GM12878 (cell line): ENCODE results near the gene HIVEP3. TPM values are rescaled to one million over a fixed set of nuclear protein-coding genes. Genes with fewer than 3 reads are reported as not detected.
A peak's percentile ranks its signal among the peaks of the same experiment; 100 is the strongest.

Experiments used
- ATAC-seq: fragments of 200-7000 bp; cut with Tn5 transposase; 3 replicates; pipeline ENCODE4 v1.9.1; 2020; ENCODE audit warnings: mild to moderate bottlenecking, moderate library complexity
- BruUV-seq: library from RNA; stranded (reverse); fragments of 400-500 nt; replicated peaks from 2 replicates; lab custom pipeline; 2021; lab: Mats Ljungman, UMichigan
- CTCF ChIA-PET: fragments of 300-600 bp; sonication (Branson Sonifier 250); formaldehyde crosslinking; extraction: SDS; loops from one replicate; lab custom pipeline; 2021; ENCODE audit warnings: inconsistent platforms; lab: Yijun Ruan, JAX
- POLR2A ChIA-PET: fragments of 350-600 bp; formaldehyde crosslinking; extraction: SDS; loops from one replicate; lab custom pipeline; 2021; ENCODE audit warnings: inconsistent platforms; lab: Charles Lee
- RAD21 ChIA-PET: fragments of 300-600 bp; sonication (Branson Sonifier 250); formaldehyde crosslinking; loops from one replicate; lab custom pipeline; 2023; ENCODE audit warnings: antibody characterized with exemption; ENCODE audit not compliant: unreplicated experiment; lab: Charles Lee
- SMC1A ChIA-PET: fragments of 300-600 bp; sonication (Branson Sonifier 250); formaldehyde crosslinking; loops from one replicate; lab custom pipeline; 2023; ENCODE audit not compliant: unreplicated experiment, uncharacterized antibody; lab: Charles Lee
- DNase-seq: peaks from one replicate; pipeline ENCODE4 v3.0.0-alpha.2; 2011; ENCODE audit warnings: low read depth, low spot score
- FAIRE-seq: peaks from 3 replicates; lab custom pipeline; 2011; peaks lifted over from hg19 to GRCh38; lab: Jason Lieb, UNC
- H2AFZ ChIP-seq: 2 replicates; pipeline ENCODE4 v1.6.0; 2011; ENCODE audit warnings: low read depth, low read length, control low read depth; ENCODE audit not compliant: control insufficient read depth
- H3K27ac ChIP-seq: 2 replicates; pipeline ENCODE4 v1.5.1; 2011; ENCODE audit warnings: control low read depth; ENCODE audit not compliant: control insufficient read depth, insufficient read depth
- H3K27me3 ChIP-seq, 2 experiments: replicated peaks in 1 of 2; 2 replicates each; pipeline versions ENCODE4 v1.6.0 to v1.6.1; 2011; ENCODE audit warnings: low read length in 1 of 2; ENCODE audit not compliant: control insufficient read depth in 2 of 2, insufficient read depth in 2 of 2
- H3K36me3 ChIP-seq, 2 experiments: 2 replicates each; pipeline ENCODE4 v1.5.1; 2011; ENCODE audit warnings: low read length in 1 of 2; ENCODE audit not compliant: control insufficient read depth in 2 of 2, insufficient read depth in 2 of 2
- H3K4me1 ChIP-seq: 2 replicates; pipeline ENCODE4 v1.6.1; 2011; ENCODE audit warnings: mild to moderate bottlenecking, low read length, moderate library complexity, mixed read lengths; ENCODE audit not compliant: control insufficient read depth, insufficient read depth
- H3K4me2 ChIP-seq: 2 replicates; pipeline ENCODE4 v1.6.0; 2011; ENCODE audit warnings: control low read depth; ENCODE audit not compliant: control insufficient read depth, insufficient read depth
- H3K4me3 ChIP-seq: fragments of 200-600 bp; sonication (generic); 2 replicates; pipeline ENCODE4 v1.5.1; 2016
- H3K79me2 ChIP-seq: 2 replicates; pipeline ENCODE4 v1.6.0; 2011; ENCODE audit warnings: low read length; ENCODE audit not compliant: control insufficient read depth, insufficient read depth
- H3K9ac ChIP-seq: 2 replicates; pipeline ENCODE4 v1.8.0; 2011; ENCODE audit warnings: low read length, control low read depth, mixed read lengths; ENCODE audit not compliant: control insufficient read depth, insufficient read depth
- H3K9me3 ChIP-seq: replicated peaks from 3 replicates; pipeline ENCODE4 v1.5.1; 2011; ENCODE audit warnings: mild to moderate bottlenecking, low read length; ENCODE audit not compliant: control insufficient read depth, insufficient read depth
- H4K20me1 ChIP-seq: 2 replicates; pipeline ENCODE4 v1.6.0; 2011; ENCODE audit not compliant: control insufficient read depth, insufficient read depth
- CBX3 ChIP-seq: fragments of 200-600 bp; sonication (generic); IDR thresholded peaks from 2 replicates; pipeline ENCODE4 v1.6.1; 2016; ENCODE audit warnings: low read depth, borderline replicate concordance
- CUX1 ChIP-seq: IDR thresholded peaks from 2 replicates; pipeline ENCODE4 v1.6.1; 2012; ENCODE audit warnings: improper control_type of control experiment, low read depth, low read length; ENCODE audit not compliant: insufficient replicate concordance
- ETV6 ChIP-seq, 2 experiments: fragments of 450-650 bp in 1 of 2; IDR thresholded peaks in 1 of 2; conservative IDR thresholded peaks in 1 of 2; 2 replicates each; pipeline ENCODE4 v1.6.1; 2014; ENCODE audit warnings: antibody characterized with exemption in 1 of 2, borderline replicate concordance in 1 of 2, low read depth in 1 of 2, mild to moderate bottlenecking in 1 of 2, moderate library complexity in 1 of 2
- FOXK2 ChIP-seq: fragments of 450-650 bp; IDR thresholded peaks from 2 replicates; pipeline ENCODE4 v1.6.1; 2017; ENCODE audit warnings: mild to moderate bottlenecking, moderate library complexity
- MTA2 ChIP-seq: fragments of 450-650 bp; IDR thresholded peaks from 2 replicates; pipeline ENCODE4 v1.6.1; 2016; ENCODE audit warnings: low read depth, mild to moderate bottlenecking, moderate library complexity
- NFIC ChIP-seq: IDR thresholded peaks from 2 replicates; pipeline ENCODE4 v1.6.1; 2012; ENCODE audit warnings: low read depth, mild to moderate bottlenecking, inconsistent platforms, low read length, moderate library complexity
- NFYB ChIP-seq: IDR thresholded peaks from 2 replicates; pipeline ENCODE4 v1.6.1; 2011; ENCODE audit warnings: low read depth, mild to moderate bottlenecking, low read length, improper control_type of control experiment, moderate library complexity; ENCODE audit not compliant: insufficient read depth
- NR2C2 ChIP-seq: IDR thresholded peaks from 2 replicates; pipeline ENCODE4 v1.6.1; 2011; ENCODE audit warnings: borderline replicate concordance, low read depth; ENCODE audit not compliant: control insufficient read depth, insufficient read length
- POU2F2 ChIP-seq: IDR thresholded peaks from 3 replicates; pipeline ENCODE4 v1.6.1; 2011; ENCODE audit warnings: low read depth, mild to moderate bottlenecking, low read length, borderline replicate concordance
- RBBP5 ChIP-seq: fragments of 200-600 bp; sonication (generic); conservative IDR thresholded peaks from 2 replicates; pipeline ENCODE4 v1.6.1; 2016
- WGBS: methylation state at CpG from one replicate; pipeline ENCODE4 v1.1.6; 2016; ENCODE audit warnings: low lambda C conversion rate; ENCODE audit not compliant: insufficient replicate concordance, insufficient coverage; ENCODE audit errors: missing lambda C conversion rate; 5-methylcytosine and 5-hydroxymethylcytosine counted together
- in situ Hi-C: fragments of 300-500 bp; cut with MboI; formaldehyde crosslinking; loops from 9 replicates; pipeline ENCODE4 v1.14.3; 2018; ENCODE audit warnings: mixed read lengths
- intact Hi-C: fragments of 100-400 bp; cut with micrococcal nuclease; formaldehyde crosslinking; loops from one replicate; pipeline ENCODE4 v1.14.2; 2022; ENCODE audit not compliant: unreplicated experiment
- polyA plus RNA-seq, 11 experiments: library from polyadenylated mRNA; depleted of rRNA in 4 of 11; unstranded in 6 of 11; stranded (reverse) in 5 of 11; fragments of >200 nt; fragmentation: Nextera tagmentation in 4 of 11; fragmentation: Illumina TruSeq in 1 of 11; extraction: Ambion mirVana in 4 of 11; extraction: Trizol in 1 of 11; gene quantifications; 1 replicate in 1 of 11; 2 replicates in 10 of 11; pipeline versions ENCODE4 v1.2.1 to v1.2.3, GENCODE V29; 2011 to 2016; ENCODE audit warnings: inconsistent platforms in 2 of 11, missing spikeins in 2 of 11, low read depth in 1 of 11
- total RNA-seq, 4 experiments: library from RNA; depleted of rRNA in 3 of 4; stranded (reverse); fragments of >200 nt in 3 of 4; fragmentation: Illumina TruSeq in 1 of 4; extraction: Trizol in 1 of 4; gene quantifications; 2 replicates each; pipeline versions ENCODE4 v1.2.1 to v1.2.3, GENCODE V29; 2013 to 2021

Gene HIVEP3
- total and polyA plus RNA-seq, 10 of the 15 experiments (the other 5 are each of a cell fraction or from before 2014, with no cell fraction given) = 1.8 to 13.6 (median 3.8) TPM

GRCh38 chr1:41631971-41632370 is 286.8 kb downstream of the HIVEP3 start:
- TF ChIP-seq NFIC (no peak), MTA2 (no peak), FOXK2 (no peak)
- TF ChIP-seq, all 136 proteins: peak for 0
- Histone ChIP-seq H3K27me3 (no peaks in the 10 kb centered on the region), H3K79me2 (peaks cover 2% of the 10 kb centered on the region; the same call in 1 of the 2 replicates), H3K4me2 (no peak overlapping the region), H4K20me1 (no peaks in the 10 kb centered on the region), H3K27ac (no peak overlapping the region), H3K4me1 (no peaks in the 10 kb centered on the region; the same call in none of the 2 replicates), H3K9ac (no peak overlapping the region), H3K36me3 (peaks cover 0 to 2% of the 10 kb centered on the region in 2 experiments; a peak in 1 of 4 replicates), H3K9me3 (no peaks in the 10 kb centered on the region), H3K4me3 (no peak overlapping the region), H2AFZ (no peak overlapping the region)
- ChIA-PET RAD21 (no interaction called here), CTCF (no interaction called here), SMC1A (no interaction called here), POLR2A (no interaction called here)
- BruUV-seq = no TSS peak
- FAIRE-seq (no peak), ATAC-seq (0 out of 3 replicates have a peak, but pooled peaks have one; percentile 23), DNase-seq (no peak)
- intact Hi-C loops (no loop called here), in situ Hi-C loops (no loop called here)
- WGBS = 47% methylated on average over 6 of the region's 6 CpGs

GRCh38 chr1:41631154-41631553 is 287.6 kb downstream of the HIVEP3 start:
- Histone ChIP-seq H3K9me3 (no peaks in the 10 kb centered on the region), H3K9ac (no peak overlapping the region), H4K20me1 (no peaks in the 10 kb centered on the region), H3K27me3 (no peaks in the 10 kb centered on the region), H3K4me3 (no peak overlapping the region), H3K4me2 (no peak overlapping the region), H3K79me2 (peaks cover 2% of the 10 kb centered on the region; the same call in 1 of the 2 replicates), H3K27ac (no peak overlapping the region), H3K36me3 (peaks cover 0 to 3% of the 10 kb centered on the region in 2 experiments; a peak in 2 of 4 replicates), H2AFZ (no peak overlapping the region), H3K4me1 (peaks cover 1% of the 10 kb centered on the region)
- SMC1A ChIA-PET = interaction anchor here (1.1 to 1.6 kb wide), 4 partner anchors 10 to 23 kb away, joined by 3 to 7 read pairs (median 3); no protein-coding TSS in a partner anchor
- in situ Hi-C loops = no loop called here
- WGBS = 96% methylated on average over 9 of the region's 9 CpGs
- intact Hi-C loops = no loop called here
- RAD21 ChIA-PET = no interaction called here
- no peak for FAIRE-seq
- no peak for TF ChIP-seq ETV6 (conservative IDR thresholded peaks at IDR 0.05 in 1 of 2, IDR thresholded peaks at IDR 0.05 in 1 of 2; ENCODE audit: borderline replicate concordance in 1 of 2, low read depth in 1 of 2)
- no peak for TF ChIP-seq NR2C2
- TF ChIP-seq RBBP5 = no peak
- no peak for TF ChIP-seq POU2F2
- TF ChIP-seq CBX3 = no peak
- TF ChIP-seq CUX1 = no peak
- TF ChIP-seq NFYB = no peak
- POLR2A ChIA-PET = no interaction called here
- no peak for DNase-seq
- no TSS peak for BruUV-seq
- CTCF ChIA-PET = interaction anchor here (1.0 kb wide), 1 partner anchor 28 kb away, joined by 3 read pairs; no protein-coding TSS in a partner anchor
- no peak for ATAC-seq
